K562 (cell line): Measurements from ENCODE around the gene TPD52L1. TPM values are rescaled to one million over a fixed set of nuclear protein-coding genes. Genes with fewer than 3 reads are reported as not detected.

Experiments
- ARNT ChIP-seq, 2 experiments: fragments of 450-650 bp; IDR thresholded peaks; 2 replicates each; pipeline ENCODE4 v1.6.1; 2016; ENCODE audit warnings: mild to moderate bottlenecking in 1 of 2
- ATF3 ChIP-seq, 2 experiments: fragments of 450-650 bp in 1 of 2; sonication (generic) in 1 of 2; formaldehyde crosslinking in 1 of 2; IDR thresholded peaks in 1 of 2; conservative IDR thresholded peaks in 1 of 2; 2 replicates each; pipeline versions ENCODE4 v1.6.1 to v1.8.1; 2016 to 2023; ENCODE audit warnings: mild to moderate bottlenecking in 2 of 2, moderate library complexity in 2 of 2, inconsistent platforms in 1 of 2, missing genetic modification reagents in 1 of 2
- CXXC5 ChIP-seq: fragments of 250-450 bp; sonication (Bioruptor Pico); IDR thresholded peaks from 2 replicates; pipeline ENCODE4 v1.8.0; 2022; ENCODE audit warnings: inconsistent platforms, mild to moderate bottlenecking, moderate library complexity
- ELF4 ChIP-seq: fragments of 450-650 bp; formaldehyde crosslinking; IDR thresholded peaks from 2 replicates; pipeline ENCODE4 v1.4.0; 2022; ENCODE audit warnings: missing genetic modification characterization
- FOXJ3 ChIP-seq: sonication (generic); formaldehyde crosslinking; IDR thresholded peaks from 2 replicates; pipeline ENCODE4 v1.4.0; 2020; ENCODE audit warnings: mild to moderate bottlenecking, missing genetic modification reagents
- HDAC1 ChIP-seq, 2 experiments: fragments of 450-650 bp; IDR thresholded peaks; 2 replicates each; pipeline ENCODE4 v1.6.1; 2016 to 2017; ENCODE audit warnings: inconsistent platforms in 1 of 2, mild to moderate bottlenecking in 1 of 2, moderate library complexity in 1 of 2
- HMBOX1 ChIP-seq: sonication (generic); IDR thresholded peaks from 2 replicates; pipeline ENCODE4 v1.6.1; 2016
- IRF9 ChIP-seq: fragments of 450-650 bp; IDR thresholded peaks from 2 replicates; pipeline ENCODE4 v1.6.1; 2016; ENCODE audit warnings: missing biosample characterization, missing genetic modification characterization
- MXD1 ChIP-seq: fragments of 250-450 bp; sonication (Bioruptor Pico); IDR thresholded peaks from 2 replicates; pipeline ENCODE4 v1.8.0; 2021; ENCODE audit warnings: borderline replicate concordance, mild to moderate bottlenecking, moderate library complexity; ENCODE audit not compliant: poor library complexity, severe bottlenecking
- NFE2 ChIP-seq: IDR thresholded peaks from 2 replicates; pipeline ENCODE4 v1.6.1; 2014; ENCODE audit warnings: antibody characterized with exemption, low read depth
- RBM14 ChIP-seq: fragments of 200-400 bp; formaldehyde crosslinking; IDR thresholded peaks from 2 replicates; pipeline ENCODE4 v1.6.1; 2018; ENCODE audit warnings: low read depth, mild to moderate bottlenecking, low read length, moderate library complexity, borderline replicate concordance; ENCODE audit not compliant: insufficient read depth
- SIX5 ChIP-seq, 2 experiments: IDR thresholded peaks; 2 replicates each; pipeline ENCODE4 v1.6.1; 2011; ENCODE audit warnings: low read length in 2 of 2, borderline replicate concordance in 1 of 2, low read depth in 1 of 2, mild to moderate bottlenecking in 1 of 2, moderate library complexity in 1 of 2; ENCODE audit not compliant: insufficient read depth in 1 of 2
- TOE1 ChIP-seq, 2 experiments: fragments of 450-650 bp in 1 of 2; sonication (generic) in 1 of 2; formaldehyde crosslinking in 1 of 2; IDR thresholded peaks; 2 replicates each; pipeline versions ENCODE4 v1.7.1 to v1.8.0; 2016 to 2022; ENCODE audit warnings: borderline replicate concordance in 2 of 2, mild to moderate bottlenecking in 2 of 2, antibody characterized with exemption in 1 of 2, inconsistent platforms in 1 of 2, low read depth in 1 of 2, missing genetic modification reagents in 1 of 2, moderate library complexity in 1 of 2
- VEZF1 ChIP-seq: fragments of 200-800 bp; sonication (Bioruptor generic); IDR thresholded peaks from 2 replicates; pipeline ENCODE4 v1.6.1; 2017; ENCODE audit warnings: missing genetic modification characterization, missing compliant biosample characterization
- ZBTB34 ChIP-seq: fragments of 250-450 bp; sonication (Bioruptor Pico); IDR thresholded peaks from 2 replicates; pipeline ENCODE4 v1.8.0; 2021; ENCODE audit warnings: mild to moderate bottlenecking, moderate library complexity
- ZFP1 ChIP-seq: fragments of 450-650 bp; formaldehyde crosslinking; IDR thresholded peaks from 2 replicates; pipeline ENCODE4 v1.4.0; 2020; ENCODE audit warnings: mild to moderate bottlenecking, mixed read lengths
- ZFP36 ChIP-seq: fragments of 150-350 bp; IDR thresholded peaks from 2 replicates; pipeline ENCODE4 v1.6.1; 2018; ENCODE audit warnings: low read length, low read depth; ENCODE audit not compliant: partially characterized antibody
- polyA plus RNA-seq, 8 experiments: library from polyadenylated mRNA; depleted of rRNA in 4 of 8; stranded (reverse) in 5 of 8; unstranded in 3 of 8; fragments of >200 nt; fragmentation: Nextera tagmentation in 2 of 8; fragmentation: Illumina TruSeq in 1 of 8; extraction: Ambion mirVana in 2 of 8; extraction: Trizol in 1 of 8; gene quantifications; 2 replicates each; pipeline versions ENCODE4 v1.2.1 to v1.2.3, GENCODE V29; 2011 to 2014; ENCODE audit warnings: inconsistent platforms in 1 of 8, missing spikeins in 1 of 8
- total RNA-seq, 7 experiments: library from RNA; depleted of rRNA in 6 of 7; stranded (reverse); fragments of >200 nt in 6 of 7; fragmentation: Illumina TruSeq in 2 of 7; extraction: Trizol in 2 of 7; gene quantifications; 2 replicates each; pipeline versions ENCODE4 v1.2.1 to v1.2.3, GENCODE V29; 2011 to 2021; ENCODE audit warnings: low replicate concordance in 1 of 7

Gene TPD52L1
- total and polyA plus RNA-seq, 9 of the 15 experiments (the other 6 are each of a cell fraction or from before 2014, with no cell fraction given), result 12.9 to 149 (median 75.7) TPM

- TF ChIP-seq CXXC5 (no peak; the same call in none of the 2 replicates), HDAC1 (IDR thresholded peaks at IDR 0.05) (no peak; a peak in 1 of 4 replicates), SIX5 (IDR thresholded peaks at IDR 0.05; ENCODE audit: borderline replicate concordance in 1 of 2, insufficient read depth in 1 of 2, low read depth in 1 of 2, low read length in 2 of 2) (no peak), HMBOX1 (no peak), NFE2 (peak; percentile 97), IRF9 (no peak), VEZF1 (CRISPR knock-in tag) (peak; percentile 38), MXD1 (CRISPR knock-in tag) (no peak), FOXJ3 (CRISPR knock-in tag) (no peak), ZFP36 (no peak), ZBTB34 (CRISPR knock-in tag) (no peak), ELF4 (CRISPR knock-in tag) (no peak), RBM14 (no peak), ARNT (IDR thresholded peaks at IDR 0.05) (peak in 1 of 2 experiments; percentile 66; a peak in 1 of 4 replicates), TOE1 (IDR thresholded peaks at IDR 0.05; ENCODE audit: borderline replicate concordance) (no peak), TOE1 (CRISPR knock-in tag; IDR thresholded peaks at IDR 0.05; ENCODE audit: borderline replicate concordance, low read depth) (no peak), ZFP1 (CRISPR knock-in tag) (no peak), ATF3 (IDR thresholded peaks at IDR 0.05) (peak; percentile 98), ATF3 (CRISPR knock-in tag; conservative IDR thresholded peaks at IDR 0.05) (no peak)
Observed at GRCh38 chr6:125201961-125202729, 48.6 kb downstream of the TPD52L1 start (continued).
